HEK293 (cell line): Measurements from ENCODE around the gene ATP10A.

Experiments used
- CTCF ChIA-PET: fragments of 350-600 bp; formaldehyde crosslinking; extraction: SDS; loops from one replicate; lab custom pipeline; 2021; ENCODE audit warnings: antibody characterized with exemption; lab: Yijun Ruan, JAX
- POLR2A ChIA-PET: fragments of 300-600 bp; formaldehyde crosslinking; extraction: SDS; loops from one replicate; lab custom pipeline; 2020; ENCODE audit warnings: antibody characterized with exemption, inconsistent platforms; lab: Yijun Ruan, JAX
- H3K27ac ChIP-seq: fragments of 200-500 bp; sonication (Bioruptor generic); 2 replicates; pipeline ENCODE4 v1.5.1; 2014; ENCODE audit warnings: low read depth, low read length, control low read depth, inconsistent platforms; ENCODE audit errors: extremely low read depth
- H3K36me3 ChIP-seq, 2 experiments: fragments of 200-500 bp in 1 of 2; sonication (Bioruptor generic) in 1 of 2; 1 replicate in 1 of 2; 2 replicates in 1 of 2; pipeline ENCODE4 v1.5.1; 2014 to 2017; ENCODE audit warnings: inconsistent platforms in 2 of 2, low read length in 2 of 2; ENCODE audit not compliant: control insufficient read depth in 2 of 2, insufficient read depth in 1 of 2
- H3K4me1 ChIP-seq: fragments of 200-500 bp; sonication (Bioruptor generic); 2 replicates; pipeline ENCODE4 v1.5.1; 2014; ENCODE audit warnings: mild to moderate bottlenecking, low read length, inconsistent platforms; ENCODE audit not compliant: control insufficient read depth, insufficient read depth
- H3K4me3 ChIP-seq: 2 replicates; pipeline ENCODE4 v1.5.1; 2011; ENCODE audit warnings: low read depth, mild to moderate bottlenecking, control low read depth, low read length, moderate library complexity
- H3K9me3 ChIP-seq: fragments of 200-500 bp; sonication (Bioruptor generic); 2 replicates; pipeline ENCODE4 v1.5.1; 2014; ENCODE audit warnings: low read depth, low read length, inconsistent platforms; ENCODE audit not compliant: control insufficient read depth, insufficient read depth
- KLF9 ChIP-seq: fragments of 450-650 bp; formaldehyde crosslinking; IDR thresholded peaks from 2 replicates; pipeline ENCODE4 v1.5.1; 2016; ENCODE audit warnings: missing biosample characterization, missing genetic modification characterization, low read depth
- PRDM10 ChIP-seq: fragments of 450-650 bp; formaldehyde crosslinking; IDR thresholded peaks from 2 replicates; pipeline ENCODE4 v1.5.1; 2016; ENCODE audit warnings: missing biosample characterization, missing genetic modification characterization
- SP3 ChIP-seq: fragments of 450-650 bp; formaldehyde crosslinking; IDR thresholded peaks from 2 replicates; pipeline ENCODE4 v1.5.1; 2016; ENCODE audit warnings: missing biosample characterization, missing genetic modification characterization
- TCF7L2 ChIP-seq: IDR thresholded peaks from 2 replicates; pipeline ENCODE4 v1.6.1; 2011; ENCODE audit warnings: low read depth, mild to moderate bottlenecking, inconsistent platforms, low read length, moderate library complexity, borderline replicate concordance
- TSHZ1 ChIP-seq: fragments of 450-650 bp; formaldehyde crosslinking; IDR thresholded peaks from 2 replicates; pipeline ENCODE4 v1.5.1; 2016; ENCODE audit warnings: missing biosample characterization, missing genetic modification characterization, borderline replicate concordance
- ZBTB21 ChIP-seq: fragments of 450-650 bp; formaldehyde crosslinking; IDR thresholded peaks from 2 replicates; pipeline ENCODE4 v1.5.1; 2017; ENCODE audit warnings: missing biosample characterization, missing genetic modification characterization
- ZFHX2 ChIP-seq: fragments of 450-650 bp; formaldehyde crosslinking; conservative IDR thresholded peaks from 2 replicates; pipeline ENCODE4 v1.5.1; 2016; ENCODE audit warnings: missing biosample characterization, missing genetic modification characterization
- ZFP3 ChIP-seq: fragments of 450-650 bp; formaldehyde crosslinking; IDR thresholded peaks from 2 replicates; pipeline ENCODE4 v1.5.1; 2016; ENCODE audit warnings: low read depth, missing biosample characterization, missing genetic modification characterization
- ZNF146 ChIP-seq: fragments of 450-650 bp; formaldehyde crosslinking; IDR thresholded peaks from 2 replicates; pipeline ENCODE4 v1.5.1; 2016; ENCODE audit warnings: missing biosample characterization, missing genetic modification characterization
- ZNF174 ChIP-seq: fragments of 450-650 bp; formaldehyde crosslinking; IDR thresholded peaks from 2 replicates; pipeline ENCODE4 v1.5.0; 2017; ENCODE audit warnings: missing biosample characterization, mild to moderate bottlenecking, missing genetic modification characterization
- ZNF184 ChIP-seq: fragments of 450-650 bp; IDR thresholded peaks from 2 replicates; pipeline ENCODE4 v1.5.1; 2018; ENCODE audit warnings: missing biosample characterization, mild to moderate bottlenecking, missing genetic modification characterization
- ZNF266 ChIP-seq: fragments of 450-650 bp; formaldehyde crosslinking; IDR thresholded peaks from 2 replicates; pipeline ENCODE4 v1.5.1; 2016; ENCODE audit warnings: missing biosample characterization, missing genetic modification characterization, low read depth
- ZNF280D ChIP-seq: fragments of 450-650 bp; formaldehyde crosslinking; IDR thresholded peaks from 2 replicates; pipeline ENCODE4 v1.5.1; 2016; ENCODE audit warnings: missing biosample characterization, missing genetic modification characterization
- ZNF366 ChIP-seq: fragments of 450-650 bp; formaldehyde crosslinking; conservative IDR thresholded peaks from 2 replicates; pipeline ENCODE4 v1.5.1; 2016; ENCODE audit warnings: missing biosample characterization, missing genetic modification characterization
- ZNF398 ChIP-seq: fragments of 450-650 bp; formaldehyde crosslinking; IDR thresholded peaks from 2 replicates; pipeline ENCODE4 v1.5.1; 2017; ENCODE audit warnings: missing biosample characterization, missing genetic modification characterization
- ZNF571 ChIP-seq: fragments of 450-650 bp; formaldehyde crosslinking; IDR thresholded peaks from 2 replicates; pipeline ENCODE4 v1.5.0; 2017; ENCODE audit warnings: missing biosample characterization, missing genetic modification characterization
- ZNF610 ChIP-seq: fragments of 450-650 bp; formaldehyde crosslinking; IDR thresholded peaks from 2 replicates; pipeline ENCODE4 v1.5.1; 2016; ENCODE audit warnings: missing biosample characterization, missing genetic modification characterization, borderline replicate concordance
- ZNF621 ChIP-seq: fragments of 450-650 bp; formaldehyde crosslinking; IDR thresholded peaks from 2 replicates; pipeline ENCODE4 v1.5.1; 2017; ENCODE audit warnings: missing biosample characterization, missing genetic modification characterization
- ZNF623 ChIP-seq: fragments of 450-650 bp; formaldehyde crosslinking; IDR thresholded peaks from 2 replicates; pipeline ENCODE4 v1.5.1; 2016; ENCODE audit warnings: missing biosample characterization, missing genetic modification characterization
- ZNF626 ChIP-seq: fragments of 450-650 bp; sonication (Bioruptor Pico); formaldehyde crosslinking; IDR thresholded peaks from 2 replicates; pipeline ENCODE4 v1.5.1; 2018; ENCODE audit warnings: missing biosample characterization, missing genetic modification characterization, inconsistent platforms
- ZNF664 ChIP-seq: fragments of 450-650 bp; formaldehyde crosslinking; IDR thresholded peaks from 2 replicates; pipeline ENCODE4 v1.5.1; 2016; ENCODE audit warnings: missing biosample characterization, missing genetic modification characterization
- ZNF707 ChIP-seq: fragments of 450-650 bp; formaldehyde crosslinking; IDR thresholded peaks from 2 replicates; pipeline ENCODE4 v1.5.1; 2016; ENCODE audit warnings: missing biosample characterization, missing genetic modification characterization
- ZNF768 ChIP-seq: fragments of 450-650 bp; formaldehyde crosslinking; IDR thresholded peaks from 2 replicates; pipeline ENCODE4 v1.5.1; 2018; ENCODE audit warnings: missing biosample characterization, mild to moderate bottlenecking, missing genetic modification characterization
- ZNF777 ChIP-seq: fragments of 450-650 bp; formaldehyde crosslinking; IDR thresholded peaks from 2 replicates; pipeline ENCODE4 v1.5.1; 2017; ENCODE audit warnings: missing biosample characterization, missing genetic modification characterization, borderline replicate concordance
- ZNF785 ChIP-seq: fragments of 450-650 bp; formaldehyde crosslinking; IDR thresholded peaks from 2 replicates; pipeline ENCODE4 v1.5.1; 2016; ENCODE audit warnings: missing biosample characterization, missing genetic modification characterization
- ZNF830 ChIP-seq: fragments of 450-650 bp; IDR thresholded peaks from 2 replicates; pipeline ENCODE4 v1.5.0; 2018; ENCODE audit warnings: missing biosample characterization, missing genetic modification characterization, low read depth, mild to moderate bottlenecking, moderate library complexity

Gene ATP10A

GRCh38 chr15:25675396-25675795 lies 187.7 kb downstream of the ATP10A start (continued):
- no peak for TF ChIP-seq ZNF280D (tag by site-specific recombination)
- no peak for TF ChIP-seq ZNF768 (tag by site-specific recombination)
- TF ChIP-seq ZNF174 = no peak
- no peak for TF ChIP-seq ZNF184 (tag by site-specific recombination)
- TF ChIP-seq ZNF621 = no peak
- no peak for TF ChIP-seq ZNF777 (tag by site-specific recombination)
- TF ChIP-seq ZFP3 (tag by site-specific recombination) = no peak
- TF ChIP-seq ZNF266 (tag by site-specific recombination) = no peak
- TF ChIP-seq PRDM10 = no peak
- no peak for TF ChIP-seq TSHZ1
- no peak for TF ChIP-seq ZNF571 (tag by site-specific recombination)

- CTCF ChIA-PET = interaction anchor here (0.7 to 1.2 kb wide), 2 partner anchors 10 to 243 kb away, joined by 3 to 6 read pairs; no protein-coding TSS in a partner anchor
Observed at GRCh38 chr15:25674913-25675312, 188.2 kb downstream of the ATP10A start.

GRCh38 chr15:25673972-25674371 lies 189.2 kb downstream of the ATP10A start:
- Histone ChIP-seq H3K4me1 (0 out of 2 replicates have a peak, but pooled peaks cover 9% of the 10 kb centered on the region), H3K4me3 (no peak overlapping the region), H3K27ac (no peak overlapping the region), H3K36me3 (no peaks in the 10 kb centered on the region), H3K9me3 (no peaks in the 10 kb centered on the region)
- ChIA-PET POLR2A (no interaction called here), CTCF (interaction anchor here (1.2 kb wide), 1 partner anchor 10 kb away, joined by 6 read pairs; no protein-coding TSS in a partner anchor)
- no peak for TF ChIP-seq ZNF785 (tag by site-specific recombination)
- TF ChIP-seq ZNF664 = no peak
- TF ChIP-seq ZNF398 (tag by site-specific recombination) = no peak
- TF ChIP-seq KLF9 (tag by site-specific recombination) = no peak
- TF ChIP-seq ZNF146 (tag by site-specific recombination) = no peak
- TF ChIP-seq ZNF623 (tag by site-specific recombination) = no peak
- no peak for TF ChIP-seq ZFHX2
- TF ChIP-seq ZNF366 = no peak
- no peak for TF ChIP-seq ZBTB21 (tag by site-specific recombination)
- no peak for TF ChIP-seq ZNF830 (tag by site-specific recombination)
- TF ChIP-seq ZNF626 = no peak

More at GRCh38 chr15:25674913-25675312, 188.2 kb downstream of the ATP10A start:
- TF ChIP-seq ZNF610 (tag by site-specific recombination) (no peak), SP3 (no peak), TCF7L2 (no peak), ZNF707 (tag by site-specific recombination) (no peak)
- TF ChIP-seq, all 188 proteins: peak for 0
- Histone ChIP-seq H3K27ac (no peak overlapping the region), H3K36me3 (no peaks in the 10 kb centered on the region), H3K4me3 (no peak overlapping the region), H3K9me3 (no peaks in the 10 kb centered on the region), H3K4me1 (0 out of 2 replicates have a peak, but pooled peaks cover 6% of the 10 kb centered on the region)
- POLR2A ChIA-PET = no interaction called here
